HepG2 (cell line): ENCODE data around the gene NOP58.

ENCODE experiments used
- NCOA5 ChIP-seq: sonication (generic); formaldehyde crosslinking; IDR thresholded peaks from 2 replicates; pipeline ENCODE4 v1.4.0; 2020; ENCODE audit warnings: missing genetic modification reagents
- SIN3A ChIP-seq: IDR thresholded peaks from 2 replicates; pipeline ENCODE4 v1.6.1; 2011; ENCODE audit warnings: low read depth, mild to moderate bottlenecking, control low read depth, low read length, borderline replicate concordance
- ZNF253 ChIP-seq: sonication (generic); formaldehyde crosslinking; IDR thresholded peaks from 2 replicates; pipeline ENCODE4 v1.8.0; 2022; ENCODE audit warnings: mild to moderate bottlenecking, missing genetic modification reagents, borderline replicate concordance

DNA sequence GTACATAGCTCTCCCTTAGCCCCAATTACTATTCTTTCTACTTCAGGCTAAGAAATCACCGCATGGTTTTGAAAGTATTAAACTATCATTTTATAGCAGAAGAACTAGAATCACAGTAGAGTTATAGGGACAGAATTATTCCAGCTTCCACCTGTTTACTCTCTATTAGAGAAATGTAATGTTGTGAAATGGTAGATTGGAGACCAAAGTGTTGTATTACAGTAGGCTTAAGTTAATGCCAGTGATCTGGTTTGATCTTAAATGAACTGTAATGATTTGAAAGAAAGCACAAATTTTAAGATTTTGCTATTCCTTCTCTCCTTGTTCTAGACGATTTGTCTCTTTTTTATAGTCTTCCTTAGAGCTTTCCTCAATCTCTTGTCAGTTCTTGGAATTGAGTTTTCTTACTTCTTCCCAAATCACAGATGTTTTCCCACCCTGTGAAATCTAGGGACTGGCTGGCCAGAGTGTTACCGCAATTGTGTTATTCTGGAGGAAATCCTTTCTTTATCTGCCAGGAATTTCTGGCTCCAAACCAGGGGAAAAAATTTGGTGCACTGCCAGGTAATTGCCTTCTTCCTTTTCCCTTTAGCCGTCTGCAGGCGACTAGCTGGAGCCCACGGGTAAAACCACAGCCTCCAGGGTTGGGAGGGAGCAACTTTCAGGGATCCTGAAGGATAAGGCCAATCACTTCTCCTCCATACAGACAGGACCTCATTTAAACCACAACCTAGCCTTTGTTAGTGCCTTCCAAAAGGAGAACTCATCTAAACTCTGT, 51.7 kb downstream of the NOP58 start:
- no peak for TF ChIP-seq NCOA5 (CRISPR knock-in tag)
- no peak for TF ChIP-seq SIN3A
- TF ChIP-seq ZNF253 (CRISPR knock-in tag) = no peak
